Kidney (tissue), 14 donors: ENCODE data around the gene PHOSPHO1. TPM values are rescaled to one million over a fixed set of nuclear protein-coding genes. Genes with fewer than 3 reads are reported as not detected.

Source experiments
- DNase-seq, 5 donors: peaks; one replicate each; pipeline ENCODE4 v3.0.0-alpha.2; 2013 to 2020
- FAIRE-seq: peaks from 2 replicates; lab custom pipeline; 2012; peaks lifted over from hg19 to GRCh38; lab: Jason Lieb, UNC
- H3K27ac ChIP-seq, 2 donors: one replicate each; pipeline ENCODE4 v1.7.0; 2013; ENCODE audit warnings: low read depth in 2 of 2, low read length in 2 of 2, inconsistent platforms in 1 of 2
- H3K27me3 ChIP-seq: one replicate; pipeline ENCODE4 v1.7.1; 2013; ENCODE audit warnings: low read length, inconsistent platforms; ENCODE audit not compliant: control insufficient read depth, insufficient read depth
- H3K36me3 ChIP-seq, 3 donors: one replicate each; pipeline versions ENCODE4 v1.7.0 to v1.7.1; 2013; ENCODE audit warnings: low read length in 3 of 3, control low read depth in 1 of 3, inconsistent platforms in 1 of 3; ENCODE audit not compliant: insufficient read depth in 3 of 3, control insufficient read depth in 2 of 3
- H3K4me1 ChIP-seq, 3 donors: one replicate each; pipeline versions ENCODE4 v1.7.0 to v1.7.1; 2013; ENCODE audit warnings: low read length in 3 of 3, inconsistent platforms in 1 of 3, low read depth in 1 of 3; ENCODE audit not compliant: control insufficient read depth in 2 of 3, insufficient read depth in 2 of 3
- H3K4me3 ChIP-seq, 3 donors: one replicate each; pipeline versions ENCODE4 v1.7.0 to v1.8.1; 2013; ENCODE audit warnings: low read length in 3 of 3, control low read depth in 1 of 3, inconsistent platforms in 1 of 3
- H3K9ac ChIP-seq, 3 donors: one replicate each; pipeline versions ENCODE4 v1.7.0 to v1.7.1; 2013; ENCODE audit warnings: low read length in 3 of 3, control low read depth in 1 of 3, inconsistent platforms in 1 of 3
- H3K9me3 ChIP-seq, 3 donors: one replicate each; pipeline versions ENCODE4 v1.7.0 to v1.7.1; 2013; ENCODE audit warnings: low read length in 3 of 3, control low read depth in 1 of 3, inconsistent platforms in 1 of 3; ENCODE audit not compliant: control insufficient read depth in 2 of 3, insufficient read depth in 1 of 3
- CTCF ChIP-seq: IDR thresholded peaks from 3 replicates; pipeline ENCODE4 v1.5.1; 2012; ENCODE audit warnings: mild to moderate bottlenecking, moderate library complexity, borderline replicate concordance; ENCODE audit not compliant: insufficient read depth; ENCODE audit errors: extremely low read depth
- intact Hi-C: fragments of 100-400 bp; cut with DNase I; formaldehyde crosslinking; loops from one replicate; pipeline ENCODE4 v1.11.1; 2022
- polyA plus RNA-seq: library from polyadenylated mRNA; stranded (reverse); fragments of 350-450 nt; fragmentation: Illumina TruSeq; extraction: RNeasy Lipid Tissue Mini Kit (QIAGEN cat#74804); gene quantifications from one replicate; pipeline ENCODE4 v1.2.3, GENCODE V29; 2014; ENCODE audit warnings: low read depth, low replicate concordance; ENCODE audit not compliant: insufficient read depth
- total RNA-seq: library from RNA; stranded (reverse); fragmentation: NEBNext Ultra II Directional; extraction: Animal tissue kit (Norgen Biotek cat#: 25700); gene quantifications from one replicate; pipeline ENCODE4 v1.2.1, GENCODE V29; 2021
- donor health status: control.
- donor health status: control.
- donor health status: control.
- donor health status: control.
- donor health status: control.
- donor health status: DM: yes; HTN: yes; CAD: no.
- donor health status: Normal renal cell carcinoma (clear cell type).

PHOSPHO1 gene
- total and polyA plus RNA-seq, 2 donors from 2014 or later, result 0.22 to 1.5 TPM

- Histone ChIP-seq H3K27me3 (peaks cover 7% of the 10 kb centered on the region), H3K9ac (no peak overlapping the region), H3K4me3 (no peak overlapping the region), H3K27ac (peak overlapping the region in 1 of 2 donors; percentile 53), H3K9me3 (no peaks in the 10 kb centered on the region), H3K4me1 (peaks cover 0 to 12% (median 0%) of the 10 kb centered on the region in 3 donors), H3K36me3 (no peaks in the 10 kb centered on the region)
- intact Hi-C loops, result no loop called here
- no peak for FAIRE-seq
- peak in 3 of 5 donors; percentile 25 to 79 (median 57) for DNase-seq
- no peak for TF ChIP-seq CTCF
Observed at GRCh38 chr17:49218941-49219913, 11.4 kb downstream of the PHOSPHO1 start.

GRCh38 chr17:49217651-49218413 is 12.8 kb downstream of the PHOSPHO1 start:
- Histone ChIP-seq H3K9ac (no peak overlapping the region), H3K27me3 (peaks cover 1% of the 10 kb centered on the region), H3K4me3 (no peak overlapping the region), H3K9me3 (no peaks in the 10 kb centered on the region), H3K27ac (no peak overlapping the region), H3K36me3 (no peaks in the 10 kb centered on the region), H3K4me1 (peaks cover 0 to 10% (median 0%) of the 10 kb centered on the region in 3 donors)
- intact Hi-C loops, result no loop called here
- DNase-seq (peak in 1 of 5 donors; percentile 71), FAIRE-seq (no peak)
- TF ChIP-seq CTCF, result no peak

- no peak overlapping the region for H3K4me3 ChIP-seq
- H3K27ac ChIP-seq, result no peak overlapping the region
- peak in 2 of 5 donors; percentile 50 to 74 for DNase-seq
- intact Hi-C loops, result no loop called here
- no peaks in the 10 kb centered on the region for H3K27me3 ChIP-seq
- no peaks in the 10 kb centered on the region for H3K9me3 ChIP-seq
- FAIRE-seq, result no peak
- H3K9ac ChIP-seq, result no peak overlapping the region
- peaks cover 0 to 14% (median 0%) of the 10 kb centered on the region in 3 donors for H3K4me1 ChIP-seq
- no peaks in the 10 kb centered on the region for H3K36me3 ChIP-seq
- TF ChIP-seq CTCF, result no peak
Observed at GRCh38 chr17:49216953-49217650, 13.5 kb downstream of the PHOSPHO1 start.
